H9 (cell line): ENCODE measurements around the gene DOCK9. TPM values are rescaled to one million over a fixed set of nuclear protein-coding genes. Genes with fewer than 3 reads are reported as not detected.

Experiments
- DNase-seq: peaks from one replicate; pipeline ENCODE4 v3.0.0-alpha.2; 2017
- H2AFZ ChIP-seq: one replicate; pipeline ENCODE4 v1.6.1; 2013; ENCODE audit warnings: mild to moderate bottlenecking, low read length, control low read depth, moderate library complexity
- H2AK5ac ChIP-seq: 2 replicates; pipeline ENCODE4 v1.6.1; 2013; ENCODE audit warnings: low read length, control low read depth, mixed read lengths; ENCODE audit not compliant: insufficient read length
- H2BK120ac ChIP-seq: one replicate; pipeline ENCODE4 v1.6.1; 2013; ENCODE audit warnings: low read depth, mild to moderate bottlenecking, low read length, control low read depth, inconsistent platforms; ENCODE audit not compliant: poor library complexity, severe bottlenecking
- H2BK12ac ChIP-seq: 2 replicates; pipeline ENCODE4 v1.6.1; 2013; ENCODE audit warnings: low read length, control low read depth, mixed read lengths, low read depth; ENCODE audit not compliant: insufficient read length
- H2BK15ac ChIP-seq: 2 replicates; pipeline ENCODE4 v1.6.1; 2013; ENCODE audit warnings: low read depth, low read length, control low read depth
- H2BK20ac ChIP-seq: one replicate; pipeline ENCODE4 v1.6.1; 2013; ENCODE audit warnings: low read depth, mild to moderate bottlenecking, low read length, control low read depth, inconsistent platforms; ENCODE audit not compliant: poor library complexity, severe bottlenecking
- H2BK5ac ChIP-seq: 2 replicates; pipeline ENCODE4 v1.6.1; 2013; ENCODE audit warnings: low read length, control low read depth, mixed read lengths; ENCODE audit not compliant: insufficient read length
- H3K14ac ChIP-seq: 2 replicates; pipeline ENCODE4 v1.6.1; 2013; ENCODE audit warnings: low read length, control low read depth; ENCODE audit not compliant: insufficient read depth
- H3K18ac ChIP-seq: 2 replicates; pipeline ENCODE4 v1.6.1; 2013; ENCODE audit warnings: low read depth, mild to moderate bottlenecking, mixed read lengths, low read length, control low read depth; ENCODE audit not compliant: insufficient read length
- H3K23ac ChIP-seq: 2 replicates; pipeline ENCODE4 v1.6.1; 2013; ENCODE audit warnings: low read length, control low read depth, mixed read lengths, low read depth; ENCODE audit not compliant: insufficient read length
- H3K23me2 ChIP-seq: 2 replicates; pipeline ENCODE4 v1.6.1; 2013; ENCODE audit warnings: low read depth, mild to moderate bottlenecking, mixed read lengths, low read length, control low read depth; ENCODE audit not compliant: insufficient read length, poor library complexity, severe bottlenecking
- H3K27ac ChIP-seq: 2 replicates; pipeline ENCODE4 v1.5.1; 2013; ENCODE audit warnings: low read length, control low read depth, mixed read lengths, low read depth; ENCODE audit not compliant: insufficient read length
- H3K27me3 ChIP-seq: 2 replicates; pipeline ENCODE4 v1.6.1; 2013; ENCODE audit warnings: low read length, control low read depth, inconsistent platforms; ENCODE audit not compliant: insufficient read depth
- H3K4ac ChIP-seq: 2 replicates; pipeline ENCODE4 v1.6.1; 2013; ENCODE audit warnings: low read depth, mild to moderate bottlenecking, control low read depth, inconsistent platforms, low read length, moderate library complexity
- H3K4me1 ChIP-seq: 2 replicates; pipeline ENCODE4 v1.6.1; 2013; ENCODE audit warnings: low read length, control low read depth, inconsistent platforms; ENCODE audit not compliant: insufficient read depth
- H3K4me2 ChIP-seq: 2 replicates; pipeline ENCODE4 v1.6.1; 2013; ENCODE audit warnings: low read length, control low read depth, mixed read lengths; ENCODE audit not compliant: insufficient read length, insufficient read depth
- H3K56ac ChIP-seq: 2 replicates; pipeline ENCODE4 v1.6.1; 2013; ENCODE audit warnings: low read depth, mild to moderate bottlenecking, mixed read lengths, low read length, control low read depth; ENCODE audit not compliant: insufficient read length
- H3K79me1 ChIP-seq: 2 replicates; pipeline ENCODE4 v1.6.1; 2013; ENCODE audit warnings: low read depth, mild to moderate bottlenecking, moderate library complexity, low read length, control low read depth, inconsistent platforms; ENCODE audit not compliant: insufficient read depth, poor library complexity, severe bottlenecking
- H3K79me2 ChIP-seq: 2 replicates; pipeline ENCODE4 v1.6.1; 2013; ENCODE audit warnings: low read length, control low read depth, inconsistent platforms; ENCODE audit not compliant: insufficient read depth
- H3K9ac ChIP-seq: 2 replicates; pipeline ENCODE4 v1.6.1; 2013; ENCODE audit warnings: low read length, control low read depth, mixed read lengths; ENCODE audit not compliant: insufficient read length; ENCODE audit errors: extremely low read depth
- H3K9me3 ChIP-seq: one replicate; pipeline ENCODE4 v1.6.1; 2013; ENCODE audit warnings: low read depth, low read length, inconsistent platforms; ENCODE audit not compliant: control insufficient read depth
- H3T11ph ChIP-seq: one replicate; pipeline ENCODE4 v1.6.1; 2013; ENCODE audit warnings: mild to moderate bottlenecking, low read length, control low read depth, inconsistent platforms
- H4K20me1 ChIP-seq: one replicate; pipeline ENCODE4 v1.6.1; 2013; ENCODE audit not compliant: control insufficient read depth, insufficient read length, insufficient read depth
- H4K5ac ChIP-seq: 2 replicates; pipeline ENCODE4 v1.6.1; 2013; ENCODE audit warnings: low read depth, mild to moderate bottlenecking, mixed read lengths, low read length, control low read depth; ENCODE audit not compliant: insufficient read length
- H4K8ac ChIP-seq: replicated peaks from 2 replicates; pipeline ENCODE4 v1.6.1; 2013; ENCODE audit warnings: low read length, control low read depth, mixed read lengths, low read depth; ENCODE audit not compliant: insufficient read length
- H4K91ac ChIP-seq: 2 replicates; pipeline ENCODE4 v1.6.1; 2013; ENCODE audit warnings: low read depth, mild to moderate bottlenecking, moderate library complexity, mixed read lengths, low read length, control low read depth; ENCODE audit not compliant: insufficient read length
- H3K27ac Mint-ChIP-seq, 3 experiments: 2 replicates in 2 of 3; 3 replicates in 1 of 3; pipeline ENCODE4 v1.8.0; 2020 to 2021; ENCODE audit warnings: mixed read lengths in 3 of 3, mild to moderate bottlenecking in 1 of 3, moderate library complexity in 1 of 3
- H3K27me3 Mint-ChIP-seq: 2 replicates; pipeline ENCODE4 v1.8.0; 2021; ENCODE audit warnings: low read depth, mild to moderate bottlenecking, moderate library complexity, mixed read lengths
- H3K36me3 Mint-ChIP-seq, 3 experiments: 2 replicates in 2 of 3; 3 replicates in 1 of 3; pipeline ENCODE4 v1.8.0; 2020 to 2021; ENCODE audit warnings: low read depth in 3 of 3, mixed read lengths in 3 of 3; ENCODE audit not compliant: insufficient read depth in 1 of 3
- H3K4me1 Mint-ChIP-seq, 2 experiments: 2 replicates each; pipeline ENCODE4 v1.8.0; 2020; ENCODE audit warnings: mixed read lengths in 2 of 2
- H3K4me3 Mint-ChIP-seq, 2 experiments: 2 replicates in 1 of 2; 3 replicates in 1 of 2; pipeline ENCODE4 v1.8.0; 2020 to 2021; ENCODE audit warnings: mild to moderate bottlenecking in 2 of 2, mixed read lengths in 2 of 2, moderate library complexity in 1 of 2
- H3K9me3 Mint-ChIP-seq, 2 experiments: 2 replicates in 1 of 2; 3 replicates in 1 of 2; pipeline ENCODE4 v1.8.0; 2020; ENCODE audit warnings: mild to moderate bottlenecking in 2 of 2, mixed read lengths in 2 of 2, moderate library complexity in 1 of 2
- CTCF ChIP-seq: fragments of 200-600 bp; sonication (generic); conservative IDR thresholded peaks from 3 replicates; pipeline ENCODE4 v1.8.0; 2021; ENCODE audit warnings: antibody characterized with exemption, mild to moderate bottlenecking
- WGBS: extraction: QIAGEN DNeasy Blood & Tissue Kit; methylation state at CpG from one replicate; pipeline ENCODE4 v1.1.7; 2013; ENCODE audit warnings: missing lambda C conversion rate, low lambda C conversion rate, mixed read lengths; ENCODE audit not compliant: insufficient read length; ENCODE audit errors: extremely low coverage; 5-methylcytosine and 5-hydroxymethylcytosine counted together
- total RNA-seq: library from RNA; stranded (reverse); gene quantifications from 2 replicates; pipeline ENCODE4 v1.2.1, GENCODE V29; 2021

Gene DOCK9
- total RNA-seq, 1 experiment from 2014 or later: 23.0 TPM

- Mint-ChIP-seq H3K27me3 (no peaks in the 10 kb centered on the region; the same call in 1 of the 2 replicates), H3K36me3 (no peaks in the 10 kb centered on the region; a peak in 1 of 7 replicates), H3K4me3 (no peak overlapping the region), H3K4me1 (peaks cover 7 to 9% of the 10 kb centered on the region in 2 experiments), H3K9me3 (peaks cover 0 to 2% of the 10 kb centered on the region in 2 experiments; a peak in 1 of 5 replicates), H3K27ac (no peak overlapping the region; a peak in 1 of 7 replicates)
- H3K4me1 ChIP-seq: no peaks in the 10 kb centered on the region; the same call in 1 of the 2 replicates
- whole genome bisulfite sequencing: no CpG with 5 or more reads among the region's 8 CpGs
- no peak overlapping the region for H2BK5ac ChIP-seq
- H2BK15ac ChIP-seq: no peak overlapping the region
- H3K23me2 ChIP-seq: no peaks in the 10 kb centered on the region
- DNase-seq: no peak
- no peak overlapping the region for H3K4ac ChIP-seq
- no peak overlapping the region for H4K8ac ChIP-seq
- H4K20me1 ChIP-seq: no peaks in the 10 kb centered on the region
- H3K27me3 ChIP-seq: no peaks in the 10 kb centered on the region
- no peak overlapping the region for H2AK5ac ChIP-seq
- no peak for TF ChIP-seq CTCF
- no peak overlapping the region for H3K9ac ChIP-seq
- no peak overlapping the region for H4K91ac ChIP-seq
- H3K56ac ChIP-seq: no peak overlapping the region
- no peak overlapping the region for H2AFZ ChIP-seq
- H3K14ac ChIP-seq: no peak overlapping the region
- no peak overlapping the region for H2BK12ac ChIP-seq
- H3K27ac ChIP-seq: no peak overlapping the region
- no peak overlapping the region for H4K5ac ChIP-seq
- no peak overlapping the region for H3K18ac ChIP-seq
- H2BK120ac ChIP-seq: no peak overlapping the region
- no peaks in the 10 kb centered on the region for H3K79me1 ChIP-seq
- no peak overlapping the region for H3K4me2 ChIP-seq
- no peak overlapping the region for H3K23ac ChIP-seq
- H3T11ph ChIP-seq: no peak overlapping the region
- 0 out of 2 replicates have a peak, but pooled peaks cover 1% of the 10 kb centered on the region for H3K79me2 ChIP-seq
- no peak overlapping the region for H2BK20ac ChIP-seq
- no peaks in the 10 kb centered on the region for H3K9me3 ChIP-seq
Observed at GRCh38 chr13:98778749-98779148, 199.1 kb downstream of the DOCK9 start.
